SK-N-SH treated with all-trans-retinoic acid at 6 μM for 48 hours (cell line): Measurements from ENCODE around the gene SLFN11.
"Not testable (repeated sequence)": the region's sequence is repeated elsewhere in the genome, so short reads cannot be mapped to it uniquely, and the experiment has no call there.

Experiments
- ATAC-seq: fragments of 200-7000 bp; cut with Tn5 transposase; 3 replicates; pipeline ENCODE4 v1.9.1; 2020; ENCODE audit warnings: mild to moderate bottlenecking, moderate library complexity
- CREB5 ChIP-seq: fragments of 250-450 bp; sonication (Bioruptor Pico); IDR thresholded peaks from 2 replicates; pipeline ENCODE4 v1.5.1; 2020; ENCODE audit warnings: low read depth, mild to moderate bottlenecking, moderate library complexity
- CSDC2 ChIP-seq: fragments of 250-450 bp; sonication (Bioruptor Pico); IDR thresholded peaks from 2 replicates; pipeline ENCODE4 v1.5.0; 2020; ENCODE audit warnings: mild to moderate bottlenecking, moderate library complexity
- CSRNP3 ChIP-seq: fragments of 250-450 bp; sonication (Bioruptor Pico); IDR thresholded peaks from 2 replicates; pipeline ENCODE4 v1.5.1; 2021; ENCODE audit warnings: mild to moderate bottlenecking, moderate library complexity
- ESRRG ChIP-seq: fragments of 250-450 bp; sonication (Bioruptor Pico); IDR thresholded peaks from 2 replicates; pipeline ENCODE4 v1.6.1; 2021; ENCODE audit warnings: mild to moderate bottlenecking
- GLIS3 ChIP-seq: fragments of 250-450 bp; sonication (Bioruptor Pico); IDR thresholded peaks from 2 replicates; pipeline ENCODE4 v1.5.0; 2020; ENCODE audit warnings: mild to moderate bottlenecking, moderate library complexity
- ISL1 ChIP-seq: fragments of 250-450 bp; sonication (Bioruptor Pico); IDR thresholded peaks from 2 replicates; pipeline ENCODE4 v2.1.2; 2022; ENCODE audit warnings: mild to moderate bottlenecking, moderate library complexity
- OSR1 ChIP-seq: fragments of 250-450 bp; sonication (Bioruptor Pico); IDR thresholded peaks from 2 replicates; pipeline ENCODE4 v1.8.0; 2022; ENCODE audit warnings: moderate library complexity, mild to moderate bottlenecking, inconsistent platforms
- PATZ1 ChIP-seq: fragments of 250-450 bp; sonication (Bioruptor Pico); IDR thresholded peaks from 2 replicates; pipeline ENCODE4 v1.8.0; 2020; ENCODE audit warnings: mild to moderate bottlenecking, moderate library complexity, borderline replicate concordance
- POU6F1 ChIP-seq: fragments of 250-450 bp; sonication (Bioruptor Pico); IDR thresholded peaks from 2 replicates; pipeline ENCODE4 v1.8.0; 2021; ENCODE audit warnings: low read depth, mild to moderate bottlenecking, moderate library complexity, borderline replicate concordance
- RARB ChIP-seq: fragments of 250-450 bp; sonication (Bioruptor Pico); IDR thresholded peaks from 2 replicates; pipeline ENCODE4 v1.8.0; 2021; ENCODE audit warnings: mild to moderate bottlenecking, moderate library complexity
- SNAI2 ChIP-seq: fragments of 250-450 bp; sonication (Bioruptor Pico); IDR thresholded peaks from 2 replicates; pipeline ENCODE4 v1.5.0; 2020; ENCODE audit warnings: mild to moderate bottlenecking, moderate library complexity
- TCF4 ChIP-seq: fragments of 250-450 bp; sonication (Bioruptor Pico); IDR thresholded peaks from 2 replicates; pipeline ENCODE4 v1.8.0; 2021; ENCODE audit warnings: mild to moderate bottlenecking, moderate library complexity, borderline replicate concordance
- TOX ChIP-seq: fragments of 250-450 bp; sonication (Bioruptor Pico); IDR thresholded peaks from 2 replicates; pipeline ENCODE4 v1.8.0; 2021; ENCODE audit warnings: mild to moderate bottlenecking, moderate library complexity, borderline replicate concordance
- TSHZ2 ChIP-seq: fragments of 250-450 bp; sonication (Bioruptor Pico); IDR thresholded peaks from 2 replicates; pipeline ENCODE4 v1.5.0; 2020; ENCODE audit warnings: mild to moderate bottlenecking, moderate library complexity
- ZC3H10 ChIP-seq: fragments of 250-450 bp; sonication (Bioruptor Pico); IDR thresholded peaks from 2 replicates; pipeline ENCODE4 v1.5.1; 2021; ENCODE audit warnings: mild to moderate bottlenecking, moderate library complexity
- ZFP3 ChIP-seq: fragments of 250-450 bp; sonication (Bioruptor Pico); IDR thresholded peaks from 2 replicates; pipeline ENCODE4 v1.5.0; 2020; ENCODE audit warnings: mild to moderate bottlenecking, moderate library complexity
- ZFP30 ChIP-seq: fragments of 450-650 bp; formaldehyde crosslinking; IDR thresholded peaks from 2 replicates; pipeline ENCODE4 v1.5.0; 2022; ENCODE audit warnings: mild to moderate bottlenecking, moderate library complexity
- ZNF565 ChIP-seq: fragments of 450-650 bp; formaldehyde crosslinking; conservative IDR thresholded peaks from 2 replicates; pipeline ENCODE4 v1.5.0; 2020; ENCODE audit warnings: low read depth, mild to moderate bottlenecking, moderate library complexity
- ZNF8 ChIP-seq: fragments of 450-650 bp; formaldehyde crosslinking; IDR thresholded peaks from 2 replicates; pipeline ENCODE4 v1.5.0; 2020; ENCODE audit warnings: mild to moderate bottlenecking, moderate library complexity

Gene SLFN11

GRCh38 chr17:35312790-35313711 lies 60.4 kb downstream of the SLFN11 start:
- TF ChIP-seq ESRRG (CRISPR knock-in tag) (no peak), ZNF8 (no peak), ISL1 (no peak), GLIS3 (CRISPR knock-in tag) (no peak), CSRNP3 (no peak), TOX (no peak), ZFP3 (no peak)
- ATAC-seq: peak; percentile 98

GRCh38 chr17:35312346-35312745 lies 61.1 kb downstream of the SLFN11 start:
- no peak for ATAC-seq

GRCh38 chr17:35309345-35309744 lies 64.1 kb downstream of the SLFN11 start:
- not testable (repeated sequence) for ATAC-seq

More at GRCh38 chr17:35312346-35312745, 61.1 kb downstream of the SLFN11 start:
- no peak for TF ChIP-seq PATZ1
- no peak for TF ChIP-seq CSDC2 (CRISPR knock-in tag)
- no peak for TF ChIP-seq ZC3H10 (CRISPR knock-in tag)
- TF ChIP-seq ZFP3: no peak
- no peak for TF ChIP-seq ZNF565
- no peak for TF ChIP-seq TSHZ2 (CRISPR knock-in tag)
- no peak for TF ChIP-seq ZNF8
- TF ChIP-seq ZFP30 (CRISPR knock-in tag): no peak
- TF ChIP-seq RARB (CRISPR knock-in tag): no peak
- TF ChIP-seq TOX: no peak
- TF ChIP-seq SNAI2 (CRISPR knock-in tag): no peak
- no peak for TF ChIP-seq ISL1
- TF ChIP-seq OSR1: no peak
- TF ChIP-seq GLIS3 (CRISPR knock-in tag): no peak
- no peak for TF ChIP-seq TCF4 (CRISPR knock-in tag)
- TF ChIP-seq POU6F1 (CRISPR knock-in tag): no peak
- no peak for TF ChIP-seq CSRNP3
- TF ChIP-seq CREB5 (CRISPR knock-in tag): no peak
- no peak for TF ChIP-seq ESRRG (CRISPR knock-in tag)
